Measurements from ENCODE around the gene GPBAR1. TPM values are rescaled to one million over a fixed set of nuclear protein-coding genes. Genes with fewer than 3 reads are reported as not detected.
A peak's percentile ranks its signal among the peaks of the same experiment; 100 is the strongest.
"Not testable (repeated sequence)": the region's sequence is repeated elsewhere in the genome, so short reads cannot be mapped to it uniquely, and the experiment has no call there.

GPBAR1 gene
- total and polyA plus RNA-seq, 12 donors: 0.36 to 3.7 (median 1.5) TPM

DNA sequence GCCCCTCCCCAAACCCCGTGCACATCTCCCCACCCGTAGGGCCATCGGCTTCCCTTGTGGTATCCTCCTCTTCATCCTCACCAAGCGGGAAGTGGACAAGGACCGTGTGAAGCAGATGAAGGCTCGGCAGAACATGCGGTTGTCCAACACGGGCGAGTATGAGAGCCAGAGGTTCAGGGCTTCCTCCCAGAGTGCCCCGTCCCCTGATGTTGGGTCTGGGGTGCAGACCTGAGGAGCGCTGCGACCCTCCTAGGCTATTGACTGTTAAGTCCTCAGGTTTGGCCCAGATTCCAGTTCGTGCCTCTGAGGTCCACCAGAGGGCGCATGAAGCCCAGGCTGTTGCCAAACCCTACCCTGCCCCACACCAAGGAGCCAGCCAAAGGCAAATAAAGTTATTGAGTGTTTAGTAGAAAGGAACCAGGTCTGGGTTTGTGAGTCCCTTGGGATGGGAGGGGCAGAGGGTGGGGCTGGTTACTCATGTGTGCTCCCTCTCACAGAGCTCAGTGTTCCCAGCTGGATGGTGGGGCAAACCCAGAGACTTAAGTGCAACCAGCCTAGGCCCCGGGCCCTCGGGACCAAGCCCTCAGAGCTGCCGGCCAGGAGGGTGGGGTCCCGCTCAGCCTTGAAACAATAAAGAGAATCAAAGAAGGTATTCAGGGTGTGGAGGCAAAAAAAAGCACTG is 11.9 kb downstream of the GPBAR1 start:
- H3K36me3 ChIP-seq: peaks cover 0 to 59% (median 43%) of the 10 kb centered on the region in 9 donors
- H3K27me3 ChIP-seq: no peaks in the 10 kb centered on the region
- no peaks in the 10 kb centered on the region for H3K9me3 ChIP-seq
- peaks cover 17 to 60% (median 47%) of the 10 kb centered on the region in 9 donors for H3K4me1 ChIP-seq
- peak overlapping the region in 9 of 10 donors; percentile 38 to 90 (median 70) for H3K27ac ChIP-seq
- intact Hi-C loops (cut with DNase I): loop anchor here in 6 of 10 donors (2.0 to 10.0 kb wide), 5 partner anchors 14 to 382 kb away; partner anchors contain the start of genes CTDSP1 (in 6 of the 6), BCS1L (in 1 of the 6) and ZNF142 (in 1 of the 6)
- ATAC-seq: peak; percentile 22 to 63 (median 48)
- peak; percentile 79 to 95 (median 89) for TF ChIP-seq CTCF (IDR thresholded peaks at IDR 0.05)
- peak overlapping the region in 4 of 10 donors; percentile 0 to 97 (median 10) for H3K4me3 ChIP-seq
- DNase-seq: peak; percentile 81 to 87
- 18 to 21% methylated on average over 18 of the region's 18 CpGs for WGBS, 2 donors

GRCh38 chr2:218273214-218273907 is 12.5 kb downstream of the GPBAR1 start:
- intact Hi-C loops (cut with DNase I): loop anchor here in 6 of 10 donors (2.0 to 10.0 kb wide), 5 partner anchors 13 to 381 kb away; partner anchors contain the start of genes CTDSP1 (in 6 of the 6), BCS1L (in 1 of the 6) and ZNF142 (in 1 of the 6)
- peaks cover 0 to 60% (median 46%) of the 10 kb centered on the region in 9 donors for H3K36me3 ChIP-seq
- peak overlapping the region in 9 of 10 donors; percentile 42 to 90 (median 70) for H3K27ac ChIP-seq
- H3K9me3 ChIP-seq, DNase-seq, ATAC-seq, H3K27me3 ChIP-seq: not testable (repeated sequence)
- WGBS, 2 donors: 84 to 89% methylated on average over 8 of the region's 8 CpGs
- peak overlapping the region in 2 of 10 donors; percentile 6 to 15 for H3K4me3 ChIP-seq
- peaks cover 17 to 56% (median 47%) of the 10 kb centered on the region in 9 donors for H3K4me1 ChIP-seq

GRCh38 chr2:218273908-218274249 is 13.1 kb downstream of the GPBAR1 start:
- DNase-seq: no peak

GRCh38 chr2:218274586-218274985 is 13.8 kb downstream of the GPBAR1 start:
- peak overlapping the region in 7 of 10 donors; percentile 10 to 90 (median 28) for H3K27ac ChIP-seq

More at GRCh38 chr2:218273908-218274249, 13.1 kb downstream of the GPBAR1 start:
- peaks cover 15 to 52% (median 42%) of the 10 kb centered on the region in 9 donors for H3K4me1 ChIP-seq
- H3K9me3 ChIP-seq: no peaks in the 10 kb centered on the region
- H3K36me3 ChIP-seq: peaks cover 0 to 65% (median 51%) of the 10 kb centered on the region in 9 donors
- no peak for ATAC-seq
- no peak for TF ChIP-seq CTCF (IDR thresholded peaks at IDR 0.05)
- H3K27ac ChIP-seq: peak overlapping the region in 5 of 10 donors; percentile 42 to 90 (median 74)
- no peaks in the 10 kb centered on the region for H3K27me3 ChIP-seq
- H3K4me3 ChIP-seq: no peak overlapping the region
- 71 to 82% methylated on average over 2 of the region's 2 CpGs for WGBS, 2 donors
- intact Hi-C loops (cut with DNase I): loop anchor here in 6 of 10 donors (2.0 to 10.0 kb wide), 5 partner anchors 13 to 381 kb away; partner anchors contain the start of genes CTDSP1 (in 6 of the 6), BCS1L (in 1 of the 6) and ZNF142 (in 1 of the 6)

More at GRCh38 chr2:218274586-218274985, 13.8 kb downstream of the GPBAR1 start:
- DNase-seq (no peak), ATAC-seq (no peak)
- H3K36me3 ChIP-seq: peaks cover 0 to 72% (median 53%) of the 10 kb centered on the region in 9 donors
- no peaks in the 10 kb centered on the region for H3K27me3 ChIP-seq
- intact Hi-C loops (cut with DNase I): loop anchor here in 6 of 10 donors (5.0 to 10.0 kb wide), 4 partner anchors 87 to 380 kb away; partner anchors contain the start of genes CTDSP1 (in 6 of the 6), BCS1L (in 1 of the 6) and ZNF142 (in 1 of the 6)
- no peak for TF ChIP-seq CTCF (IDR thresholded peaks at IDR 0.05)
- WGBS, 2 donors: 55 to 64% methylated on average over 4 of the region's 4 CpGs
- no peaks in the 10 kb centered on the region for H3K9me3 ChIP-seq
- peaks cover 12 to 45% (median 38%) of the 10 kb centered on the region in 9 donors for H3K4me1 ChIP-seq
- H3K4me3 ChIP-seq: no peak overlapping the region
